GM20000 (cell line): ENCODE data around the gene STK40.

Source experiments
- DNase-seq: peaks from one replicate; pipeline ENCODE4 v3.0.0; 2012; ENCODE audit warnings: low spot score
- TF ChIP-seq, protein P1 (sequence below): IDR thresholded peaks from 2 replicates; pipeline ENCODE4 v1.5.1; 2012; ENCODE audit warnings: mild to moderate bottlenecking, control low read depth; ENCODE audit errors: extremely low read depth, missing control alignments

STK40 gene

DNA sequence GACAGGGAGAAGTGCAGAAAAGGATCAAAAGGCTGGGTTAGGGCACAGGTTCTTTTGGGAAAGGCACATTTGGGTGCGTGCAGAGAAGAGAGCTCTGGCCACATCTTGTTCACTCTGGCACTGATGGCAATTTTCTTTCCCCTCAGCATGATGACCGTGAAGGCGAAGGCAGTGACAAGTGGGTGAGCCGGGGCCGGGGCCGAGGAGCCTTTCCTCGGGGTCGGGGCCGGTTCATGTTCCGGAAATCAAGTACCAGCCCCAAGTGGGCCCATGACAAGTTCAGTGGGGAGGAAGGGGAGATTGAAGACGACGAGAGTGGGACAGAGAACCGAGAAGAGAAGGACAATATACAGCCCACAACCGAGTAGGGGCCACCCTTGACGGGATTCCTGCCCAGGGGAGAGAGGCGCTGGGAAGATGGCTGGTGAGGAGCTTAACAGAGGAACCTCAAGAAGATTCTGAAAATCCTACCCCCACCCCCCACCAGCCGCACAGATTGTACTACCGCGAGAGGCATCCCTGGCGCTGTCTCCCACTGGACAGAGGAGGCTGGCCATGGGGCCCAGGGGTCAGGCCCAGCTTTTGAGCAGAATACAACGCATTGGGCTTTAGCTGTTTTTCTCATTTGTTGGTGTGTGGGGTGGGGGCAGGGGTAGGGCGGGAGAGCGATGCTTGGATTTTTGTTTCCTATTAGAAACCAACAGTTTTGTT is 81.9 kb downstream of the STK40 start:
- DNase-seq = no peak
- TF ChIP-seq, protein P1, sequence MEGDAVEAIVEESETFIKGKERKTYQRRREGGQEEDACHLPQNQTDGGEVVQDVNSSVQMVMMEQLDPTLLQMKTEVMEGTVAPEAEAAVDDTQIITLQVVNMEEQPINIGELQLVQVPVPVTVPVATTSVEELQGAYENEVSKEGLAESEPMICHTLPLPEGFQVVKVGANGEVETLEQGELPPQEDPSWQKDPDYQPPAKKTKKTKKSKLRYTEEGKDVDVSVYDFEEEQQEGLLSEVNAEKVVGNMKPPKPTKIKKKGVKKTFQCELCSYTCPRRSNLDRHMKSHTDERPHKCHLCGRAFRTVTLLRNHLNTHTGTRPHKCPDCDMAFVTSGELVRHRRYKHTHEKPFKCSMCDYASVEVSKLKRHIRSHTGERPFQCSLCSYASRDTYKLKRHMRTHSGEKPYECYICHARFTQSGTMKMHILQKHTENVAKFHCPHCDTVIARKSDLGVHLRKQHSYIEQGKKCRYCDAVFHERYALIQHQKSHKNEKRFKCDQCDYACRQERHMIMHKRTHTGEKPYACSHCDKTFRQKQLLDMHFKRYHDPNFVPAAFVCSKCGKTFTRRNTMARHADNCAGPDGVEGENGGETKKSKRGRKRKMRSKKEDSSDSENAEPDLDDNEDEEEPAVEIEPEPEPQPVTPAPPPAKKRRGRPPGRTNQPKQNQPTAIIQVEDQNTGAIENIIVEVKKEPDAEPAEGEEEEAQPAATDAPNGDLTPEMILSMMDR = no peak

GRCh38 chr1:36303244-36303643 is 82.5 kb downstream of the STK40 start:
- no peak for DNase-seq
- TF ChIP-seq, protein P1 = no peak

DNA sequence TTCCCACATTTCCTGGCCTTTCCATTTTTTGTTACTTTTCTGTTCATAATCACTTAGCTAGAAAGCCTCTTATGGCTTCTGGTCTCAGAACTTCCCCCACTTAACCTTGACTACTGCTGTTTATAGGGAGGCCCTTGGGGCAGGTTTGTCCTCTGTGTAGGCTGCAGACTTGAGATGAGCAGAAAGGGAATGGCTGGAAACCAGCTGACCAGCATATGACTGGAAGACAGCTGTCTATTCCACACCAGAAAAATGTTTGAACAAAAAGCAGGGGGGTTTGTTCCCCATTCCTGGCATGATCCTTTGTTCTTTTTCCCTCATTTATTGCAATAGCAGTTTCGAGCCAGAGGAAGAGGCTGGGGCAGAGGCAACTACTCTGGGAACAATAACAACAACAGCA is 84.5 kb downstream of the STK40 start:
- TF ChIP-seq, protein P1 = no peak
- no peak for DNase-seq

DNA sequence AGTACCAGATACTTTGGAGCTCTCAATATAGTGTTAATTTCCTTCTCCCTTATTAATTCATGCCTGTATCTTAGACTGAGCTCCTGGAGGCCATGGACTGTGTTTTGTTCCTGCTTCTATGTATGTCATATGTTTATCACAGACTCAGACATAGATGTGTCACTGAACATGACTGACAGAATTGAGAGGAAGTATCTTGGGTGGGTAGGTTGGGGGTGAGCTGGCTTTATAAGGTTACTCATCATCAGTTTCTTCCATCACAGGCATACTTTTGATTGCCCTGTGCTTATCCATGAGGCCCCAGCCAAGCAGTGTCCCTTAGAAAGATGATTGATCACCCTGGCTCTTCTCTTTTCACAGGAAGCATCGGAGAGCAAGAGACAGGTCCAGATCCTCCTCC is 85.2 kb downstream of the STK40 start:
- no peak for DNase-seq
- TF ChIP-seq, protein P1 = no peak

DNA sequence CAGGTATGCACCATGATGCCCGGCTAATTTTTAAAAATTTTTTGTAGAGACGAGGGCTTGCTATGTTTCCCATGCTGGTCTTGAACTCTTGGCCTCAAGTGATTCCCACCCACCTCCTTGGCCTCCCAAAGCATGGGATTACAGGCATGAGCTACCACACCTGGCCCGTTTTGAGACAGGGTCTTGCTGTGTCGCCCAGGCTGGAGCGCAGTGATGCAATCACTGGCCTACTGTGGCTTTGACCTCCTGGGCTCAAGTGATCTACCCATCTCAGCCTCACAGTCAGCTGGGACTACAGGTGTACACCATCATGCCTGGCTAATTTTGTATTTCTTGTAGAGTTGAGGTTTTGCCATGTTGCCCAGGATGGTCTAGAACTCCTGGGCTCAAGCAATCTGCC is 87.1 kb downstream of the STK40 start:
- no peak for DNase-seq
- TF ChIP-seq, protein P1 = no peak

DNA sequence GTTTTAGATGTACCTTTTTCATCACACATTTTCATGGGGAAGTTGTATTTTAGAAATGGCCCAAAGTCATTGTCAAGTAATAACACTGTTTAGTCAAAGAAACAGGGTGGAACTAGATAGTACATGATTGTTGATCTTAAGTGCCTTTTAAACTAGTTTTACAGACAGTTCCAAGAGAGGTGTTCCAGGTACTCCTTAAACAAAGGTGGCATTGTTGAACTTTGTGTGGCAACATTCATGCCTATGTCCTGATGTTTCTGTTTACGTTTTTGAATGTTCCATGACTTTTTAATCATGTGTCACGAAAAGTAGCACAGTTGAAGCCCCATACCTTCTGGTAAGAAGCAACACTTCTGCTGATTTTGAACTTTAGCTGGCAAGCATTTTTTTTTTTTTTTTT is 88.7 kb downstream of the STK40 start:
- TF ChIP-seq, protein P1 = no peak
- no peak for DNase-seq

DNA sequence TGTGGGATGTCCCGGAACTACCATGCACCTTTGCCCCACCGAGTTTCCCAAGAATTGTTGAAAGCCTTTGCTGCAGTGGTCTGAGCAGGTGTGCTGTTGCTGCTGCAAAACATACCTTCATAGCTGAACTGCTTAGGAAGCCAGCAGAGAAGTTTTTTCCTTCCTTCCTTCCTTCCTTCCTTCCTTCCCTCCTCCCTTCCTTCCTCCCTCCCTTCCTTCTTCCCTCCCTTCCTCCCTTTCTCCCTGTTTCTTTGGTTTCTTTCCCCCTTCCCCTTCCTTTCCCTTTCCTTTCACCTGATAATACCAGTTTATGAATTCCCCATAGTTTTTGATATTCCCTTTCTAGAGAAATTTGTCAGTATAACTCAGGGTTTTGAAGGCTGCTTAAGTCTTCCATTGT is 90.3 kb downstream of the STK40 start:
- no peak for DNase-seq
- TF ChIP-seq, protein P1 = no peak
